HepG2 (cell line): ENCODE data around the gene CFAP46. TPM values are rescaled to one million over a fixed set of nuclear protein-coding genes. Genes with fewer than 3 reads are reported as not detected.

Experiments
- ATAC-seq: fragments of 200-7000 bp; cut with Tn5 transposase; 3 replicates; pipeline ENCODE4 v1.9.1; 2020; ENCODE audit warnings: mild to moderate bottlenecking, moderate library complexity
- BruUV-seq: library from RNA; stranded (reverse); fragments of 400-500 nt; replicated peaks from 2 replicates; lab custom pipeline; 2021; lab: Mats Ljungman, UMichigan
- CTCF ChIA-PET: fragments of 300-600 bp; formaldehyde crosslinking; extraction: SDS; loops from one replicate; lab custom pipeline; 2021; ENCODE audit warnings: low total read pairs, inconsistent platforms, low intra/inter-chr PET ratio; lab: Yijun Ruan, JAX
- POLR2A ChIA-PET: fragments of 350-600 bp; sonication (Branson Sonifier 250); formaldehyde crosslinking; loops from one replicate; lab custom pipeline; 2020; ENCODE audit warnings: antibody characterized with exemption, inconsistent platforms; lab: Yijun Ruan, JAX
- DNase-seq: peaks from one replicate; pipeline ENCODE4 v3.0.0-alpha.2; 2015; ENCODE audit warnings: low spot score
- FAIRE-seq: peaks from 3 replicates; lab custom pipeline; 2011; peaks lifted over from hg19 to GRCh38; lab: Jason Lieb, UNC
- H2AFZ ChIP-seq: one replicate; pipeline ENCODE4 v1.6.1; 2011; ENCODE audit warnings: low read length, inconsistent platforms
- H3K27ac ChIP-seq: fragments of 300-600 bp; 3 replicates; pipeline ENCODE4 v1.8.0; 2011; ENCODE audit warnings: mixed run types, mild to moderate bottlenecking, mixed read lengths, low read length, inconsistent platforms; ENCODE audit not compliant: insufficient read depth; ENCODE audit errors: extremely low read length
- H3K27me3 ChIP-seq, 2 experiments: fragments of 200-600 bp in 1 of 2; 2 replicates in 1 of 2; 3 replicates in 1 of 2; pipeline versions ENCODE4 v1.6.0 to v1.8.0; 2011; ENCODE audit warnings: low read length in 2 of 2, mild to moderate bottlenecking in 2 of 2, moderate library complexity in 2 of 2, inconsistent platforms in 1 of 2; ENCODE audit not compliant: insufficient read depth in 2 of 2, control insufficient read depth in 1 of 2
- H3K36me3 ChIP-seq, 2 experiments: fragments of 200-600 bp in 1 of 2; replicated peaks in 1 of 2; 2 replicates in 1 of 2; 3 replicates in 1 of 2; pipeline versions ENCODE4 v1.5.1 to v1.8.0; 2011; ENCODE audit warnings: low read length in 2 of 2, inconsistent platforms in 1 of 2; ENCODE audit not compliant: insufficient read depth in 2 of 2, control insufficient read depth in 1 of 2
- H3K4me1 ChIP-seq: 2 replicates; pipeline ENCODE4 v1.5.1; 2012; ENCODE audit warnings: low read length, inconsistent platforms; ENCODE audit not compliant: insufficient read depth
- H3K4me2 ChIP-seq: 2 replicates; pipeline ENCODE4 v1.6.0; 2011; ENCODE audit warnings: low read depth, low read length, inconsistent platforms
- H3K4me3 ChIP-seq, 3 experiments: fragments of 200-600 bp in 1 of 3; sonication (generic), shearing (Covaris generic) in 1 of 3; replicated peaks in 1 of 3; 2 replicates each; pipeline ENCODE4 v1.5.1; 2011 to 2016; ENCODE audit warnings: low read length in 3 of 3, inconsistent platforms in 2 of 3, low read depth in 2 of 3, mild to moderate bottlenecking in 2 of 3, control low read depth in 1 of 3, mixed read lengths in 1 of 3; ENCODE audit not compliant: insufficient read depth in 1 of 3
- H3K79me2 ChIP-seq: one replicate; pipeline ENCODE4 v1.6.1; 2011; ENCODE audit warnings: low read length, inconsistent platforms; ENCODE audit not compliant: insufficient read depth
- H3K9ac ChIP-seq: 2 replicates; pipeline ENCODE4 v1.6.0; 2011; ENCODE audit warnings: mild to moderate bottlenecking, low read depth, low read length, inconsistent platforms; ENCODE audit not compliant: insufficient read depth
- H3K9me3 ChIP-seq: 2 replicates; pipeline ENCODE4 v1.5.1; 2012; ENCODE audit warnings: mild to moderate bottlenecking, low read length
- H4K20me1 ChIP-seq: 2 replicates; pipeline ENCODE4 v1.6.0; 2011; ENCODE audit warnings: inconsistent platforms, mild to moderate bottlenecking, low read length, moderate library complexity; ENCODE audit not compliant: insufficient read depth
- ADNP ChIP-seq: sonication (generic); formaldehyde crosslinking; IDR thresholded peaks from 2 replicates; pipeline ENCODE4 v1.4.0; 2020; ENCODE audit warnings: missing genetic modification reagents
- ELF1 ChIP-seq: sonication (generic); formaldehyde crosslinking; IDR thresholded peaks from 2 replicates; pipeline ENCODE4 v1.4.0; 2020; ENCODE audit warnings: missing genetic modification reagents
- GATAD1 ChIP-seq: IDR thresholded peaks from 2 replicates; pipeline ENCODE4 v1.6.1; 2016; ENCODE audit warnings: missing genetic modification reagents, missing compliant biosample characterization
- MIXL1 ChIP-seq: IDR thresholded peaks from 2 replicates; pipeline ENCODE4 v1.6.1; 2016
- NBN ChIP-seq: fragments of 450-650 bp; conservative IDR thresholded peaks from 2 replicates; pipeline ENCODE4 v1.6.1; 2017
- PAWR ChIP-seq: sonication (generic); formaldehyde crosslinking; IDR thresholded peaks from 2 replicates; pipeline ENCODE4 v1.4.0; 2020; ENCODE audit warnings: missing genetic modification reagents, mild to moderate bottlenecking, borderline replicate concordance
- PTBP1 ChIP-seq: fragments of 200-400 bp; formaldehyde crosslinking; IDR thresholded peaks from 2 replicates; pipeline ENCODE4 v1.6.1; 2018; ENCODE audit warnings: low read length, low read depth; ENCODE audit not compliant: poor library complexity, severe bottlenecking
- RBM39 ChIP-seq: fragments of 200-400 bp; formaldehyde crosslinking; IDR thresholded peaks from one replicate; pipeline ENCODE4 v1.6.1; 2018; ENCODE audit warnings: antibody characterized with exemption, mild to moderate bottlenecking, low read depth, low read length; ENCODE audit not compliant: poor library complexity, severe bottlenecking
- SRSF9 ChIP-seq: fragments of 200-400 bp; formaldehyde crosslinking; IDR thresholded peaks from 2 replicates; pipeline ENCODE4 v1.6.1; 2018; ENCODE audit warnings: borderline replicate concordance, mild to moderate bottlenecking, low read depth, low read length; ENCODE audit not compliant: insufficient read depth, poor library complexity, severe bottlenecking
- U2AF2 ChIP-seq: fragments of 200-400 bp; formaldehyde crosslinking; IDR thresholded peaks from 2 replicates; pipeline ENCODE4 v1.6.1; 2017; ENCODE audit warnings: low read depth, mild to moderate bottlenecking, low read length
- ZC3H13 ChIP-seq: sonication (generic); formaldehyde crosslinking; IDR thresholded peaks from 2 replicates; pipeline ENCODE4 v1.8.1; 2023; ENCODE audit warnings: mild to moderate bottlenecking, missing genetic modification reagents, moderate library complexity
- ZNF652 ChIP-seq: IDR thresholded peaks from 2 replicates; pipeline ENCODE4 v1.6.1; 2016; ENCODE audit warnings: low read depth, borderline replicate concordance
- WGBS: methylation state at CpG from one replicate; pipeline ENCODE4 v1.1.6; 2017; ENCODE audit warnings: low lambda C conversion rate; 5-methylcytosine and 5-hydroxymethylcytosine counted together
- in situ Hi-C: cut with HindIII; loops from 2 replicates; pipeline ENCODE4 v1.10.0; 2017; ENCODE audit warnings: low pct_unique_long_range_greater_than_20kb; ENCODE audit not compliant: extremely low pct_ligation_motif_present
- intact Hi-C: fragments of 100-400 bp; cut with micrococcal nuclease; formaldehyde crosslinking; loops from one replicate; pipeline ENCODE4 v1.10.0; 2022; ENCODE audit not compliant: unreplicated experiment
- polyA plus RNA-seq, 8 experiments: library from polyadenylated mRNA; depleted of rRNA in 3 of 8; stranded (reverse) in 7 of 8; unstranded in 1 of 8; fragments of >200 nt; fragmentation: Illumina TruSeq in 4 of 8; extraction: Trizol in 4 of 8; gene quantifications; 2 replicates each; pipeline versions ENCODE4 v1.2.1 to v1.2.3, GENCODE V29; 2011 to 2016; ENCODE audit warnings: low read depth in 4 of 8, missing spikeins in 1 of 8, mixed read lengths in 1 of 8; ENCODE audit not compliant: insufficient read depth in 1 of 8
- total RNA-seq, 5 experiments: library from RNA; depleted of rRNA; stranded (reverse); fragments of >200 nt; fragmentation: Illumina TruSeq; extraction: Trizol; gene quantifications; 2 replicates each; pipeline ENCODE4 v1.2.3, GENCODE V29; 2016; ENCODE audit warnings: low read depth in 1 of 5
- TF ChIP-seq, protein P1 (sequence below): IDR thresholded peaks from 2 replicates; pipeline ENCODE4 v1.6.1; 2012; ENCODE audit warnings: low read depth, low read length, improper control_type of control experiment
- TF ChIP-seq, protein P2 (sequence below): sonication (generic); formaldehyde crosslinking; IDR thresholded peaks from 2 replicates; pipeline ENCODE4 v1.4.0; 2020; ENCODE audit warnings: mild to moderate bottlenecking, missing genetic modification reagents
- TF ChIP-seq, protein P3 (sequence below): IDR thresholded peaks from 2 replicates; pipeline ENCODE4 v1.6.1; 2016
- TF ChIP-seq, protein P4 (sequence below): sonication (generic); formaldehyde crosslinking; IDR thresholded peaks from 2 replicates; pipeline ENCODE4 v1.4.0; 2020; ENCODE audit warnings: low read depth, mild to moderate bottlenecking, missing genetic modification reagents
- TF ChIP-seq, protein P5 (sequence below): IDR thresholded peaks from 2 replicates; pipeline ENCODE4 v1.6.1; 2016; ENCODE audit warnings: control low read depth

CFAP46 gene
- total and polyA plus RNA-seq, 2 of the 13 experiments (the other 11 are each of a cell fraction or from before 2014, with no cell fraction given): 0.24 to 0.84 TPM

DNA sequence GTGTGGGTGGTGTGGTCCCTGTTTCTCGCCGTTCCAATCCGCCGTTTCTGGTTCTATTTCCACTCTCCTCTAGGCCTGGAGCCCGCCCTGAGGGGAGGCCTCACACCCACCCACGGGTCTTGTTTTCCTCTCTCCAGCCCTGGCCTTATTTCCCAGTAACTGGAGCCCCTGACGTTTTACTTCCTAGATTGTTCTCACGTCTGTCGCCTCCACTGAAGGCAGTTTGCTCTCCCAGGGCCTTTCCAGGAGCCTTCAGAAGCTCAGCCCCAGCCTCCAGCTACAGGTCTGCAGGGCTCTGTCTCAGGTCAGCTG lies 30.6 kb downstream of the CFAP46 start (continued):
- TF ChIP-seq, protein P1, sequence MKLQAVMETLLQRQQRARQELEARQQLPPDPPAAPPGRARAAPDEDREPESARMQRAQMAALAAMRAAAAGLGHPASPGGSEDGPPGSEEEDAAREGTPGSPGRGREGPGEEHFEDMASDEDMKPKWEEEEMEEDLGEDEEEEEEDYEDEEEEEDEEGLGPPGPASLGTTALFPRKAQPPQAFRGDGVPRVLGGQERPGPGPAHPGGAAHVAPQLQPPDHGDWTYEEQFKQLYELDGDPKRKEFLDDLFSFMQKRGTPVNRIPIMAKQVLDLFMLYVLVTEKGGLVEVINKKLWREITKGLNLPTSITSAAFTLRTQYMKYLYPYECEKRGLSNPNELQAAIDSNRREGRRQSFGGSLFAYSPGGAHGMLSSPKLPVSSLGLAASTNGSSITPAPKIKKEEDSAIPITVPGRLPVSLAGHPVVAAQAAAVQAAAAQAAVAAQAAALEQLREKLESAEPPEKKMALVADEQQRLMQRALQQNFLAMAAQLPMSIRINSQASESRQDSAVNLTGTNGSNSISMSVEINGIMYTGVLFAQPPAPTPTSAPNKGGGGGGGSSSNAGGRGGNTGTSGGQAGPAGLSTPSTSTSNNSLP: no peak
- TF ChIP-seq ELF1 (CRISPR knock-in tag) (no peak), U2AF2 (no peak)

DNA sequence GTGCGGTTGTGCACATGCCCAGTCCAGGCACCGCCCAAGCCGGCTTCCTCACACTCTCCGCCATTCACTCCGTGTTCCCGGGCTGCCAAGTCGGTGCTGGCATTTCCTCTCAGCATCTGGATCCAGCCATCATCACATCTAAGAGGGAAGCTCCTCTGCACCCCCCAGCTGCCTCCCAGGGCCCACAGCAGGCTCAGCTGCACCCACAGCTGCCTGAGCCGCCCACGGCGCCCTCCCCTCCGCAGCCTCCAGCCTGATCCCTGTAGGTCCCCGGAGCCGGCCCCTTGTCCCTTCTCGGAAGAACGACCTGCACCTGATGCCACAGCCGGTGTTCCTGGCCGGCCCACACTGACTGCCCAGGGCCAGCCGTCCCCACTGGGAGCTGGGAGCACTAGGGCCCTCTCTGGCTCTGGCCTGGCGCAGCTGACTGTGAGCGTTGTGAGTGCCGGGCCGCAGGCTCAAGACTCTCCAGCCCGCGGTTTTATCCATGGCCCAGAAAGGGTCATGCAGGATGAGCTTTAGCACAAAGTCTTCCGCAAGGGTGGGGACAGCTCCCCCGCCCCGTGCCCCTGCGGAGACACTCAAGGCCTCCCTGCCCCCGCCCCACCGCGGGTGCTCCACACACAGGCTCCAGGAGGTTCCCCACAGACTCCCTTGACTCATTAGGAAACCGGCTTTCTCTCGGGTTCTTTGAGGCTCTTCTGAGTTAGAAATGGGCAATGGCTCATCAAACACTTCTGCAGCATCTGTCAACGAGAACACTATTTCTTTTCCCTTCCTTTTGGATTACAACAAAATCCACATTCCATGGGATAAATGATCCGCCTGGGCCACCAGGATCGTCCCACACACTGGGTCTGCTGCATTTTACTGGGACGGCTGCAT lies 31.2 kb downstream of the CFAP46 start:
- no peak overlapping the region for H3K4me3 ChIP-seq
- FAIRE-seq (no peak), ATAC-seq (no peak), DNase-seq (no peak)
- no peaks in the 10 kb centered on the region for H3K4me1 ChIP-seq
- BruUV-seq: no TSS peak
- no peaks in the 10 kb centered on the region for H3K79me2 ChIP-seq
- H3K27me3 ChIP-seq: peaks cover 1 to 15% of the 10 kb centered on the region in 2 experiments; a peak in 3 of 5 replicates
- in situ Hi-C loops (no loop called here), intact Hi-C loops (no loop called here)
- CTCF ChIA-PET: no interaction called here
- 48% methylated on average over 22 of the region's 37 CpGs for WGBS
- no peak overlapping the region for H3K4me2 ChIP-seq
- H3K36me3 ChIP-seq: no peaks in the 10 kb centered on the region
- POLR2A ChIA-PET: no interaction called here
- no peaks in the 10 kb centered on the region for H4K20me1 ChIP-seq
- H3K9me3 ChIP-seq: no peaks in the 10 kb centered on the region
- no peak overlapping the region for H3K27ac ChIP-seq
- H2AFZ ChIP-seq: no peak overlapping the region
- no peak overlapping the region for H3K9ac ChIP-seq
- no peak for TF ChIP-seq RBM39
- no peak for TF ChIP-seq ADNP (CRISPR knock-in tag)
- TF ChIP-seq ZC3H13 (CRISPR knock-in tag): no peak
- no peak for TF ChIP-seq PTBP1
- no peak for TF ChIP-seq PAWR (CRISPR knock-in tag)
- no peak for TF ChIP-seq SRSF9
- no peak for TF ChIP-seq NBN
- no peak for TF ChIP-seq ZNF652 (CRISPR knock-in tag)
- TF ChIP-seq, protein P2, sequence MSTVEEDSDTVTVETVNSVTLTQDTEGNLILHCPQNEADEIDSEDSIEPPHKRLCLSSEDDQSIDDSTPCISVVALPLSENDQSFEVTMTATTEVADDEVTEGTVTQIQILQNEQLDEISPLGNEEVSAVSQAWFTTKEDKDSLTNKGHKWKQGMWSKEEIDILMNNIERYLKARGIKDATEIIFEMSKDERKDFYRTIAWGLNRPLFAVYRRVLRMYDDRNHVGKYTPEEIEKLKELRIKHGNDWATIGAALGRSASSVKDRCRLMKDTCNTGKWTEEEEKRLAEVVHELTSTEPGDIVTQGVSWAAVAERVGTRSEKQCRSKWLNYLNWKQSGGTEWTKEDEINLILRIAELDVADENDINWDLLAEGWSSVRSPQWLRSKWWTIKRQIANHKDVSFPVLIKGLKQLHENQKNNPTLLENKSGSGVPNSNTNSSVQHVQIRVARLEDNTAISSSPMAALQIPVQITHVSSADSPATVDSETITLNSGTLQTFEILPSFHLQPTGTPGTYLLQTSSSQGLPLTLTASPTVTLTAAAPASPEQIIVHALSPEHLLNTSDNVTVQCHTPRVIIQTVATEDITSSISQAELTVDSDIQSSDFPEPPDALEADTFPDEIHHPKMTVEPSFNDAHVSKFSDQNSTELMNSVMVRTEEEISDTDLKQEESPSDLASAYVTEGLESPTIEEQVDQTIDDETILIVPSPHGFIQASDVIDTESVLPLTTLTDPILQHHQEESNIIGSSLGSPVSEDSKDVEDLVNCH: no peak
- TF ChIP-seq GATAD1 (CRISPR knock-in tag): no peak
- TF ChIP-seq, protein P3, sequence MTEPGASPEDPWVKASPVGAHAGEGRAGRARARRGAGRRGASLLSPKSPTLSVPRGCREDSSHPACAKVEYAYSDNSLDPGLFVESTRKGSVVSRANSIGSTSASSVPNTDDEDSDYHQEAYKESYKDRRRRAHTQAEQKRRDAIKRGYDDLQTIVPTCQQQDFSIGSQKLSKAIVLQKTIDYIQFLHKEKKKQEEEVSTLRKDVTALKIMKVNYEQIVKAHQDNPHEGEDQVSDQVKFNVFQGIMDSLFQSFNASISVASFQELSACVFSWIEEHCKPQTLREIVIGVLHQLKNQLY: no peak
- no peak for TF ChIP-seq MIXL1 (CRISPR knock-in tag)
- TF ChIP-seq, protein P4, sequence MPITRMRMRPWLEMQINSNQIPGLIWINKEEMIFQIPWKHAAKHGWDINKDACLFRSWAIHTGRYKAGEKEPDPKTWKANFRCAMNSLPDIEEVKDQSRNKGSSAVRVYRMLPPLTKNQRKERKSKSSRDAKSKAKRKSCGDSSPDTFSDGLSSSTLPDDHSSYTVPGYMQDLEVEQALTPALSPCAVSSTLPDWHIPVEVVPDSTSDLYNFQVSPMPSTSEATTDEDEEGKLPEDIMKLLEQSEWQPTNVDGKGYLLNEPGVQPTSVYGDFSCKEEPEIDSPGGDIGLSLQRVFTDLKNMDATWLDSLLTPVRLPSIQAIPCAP (CRISPR knock-in tag): no peak
- TF ChIP-seq, protein P5, sequence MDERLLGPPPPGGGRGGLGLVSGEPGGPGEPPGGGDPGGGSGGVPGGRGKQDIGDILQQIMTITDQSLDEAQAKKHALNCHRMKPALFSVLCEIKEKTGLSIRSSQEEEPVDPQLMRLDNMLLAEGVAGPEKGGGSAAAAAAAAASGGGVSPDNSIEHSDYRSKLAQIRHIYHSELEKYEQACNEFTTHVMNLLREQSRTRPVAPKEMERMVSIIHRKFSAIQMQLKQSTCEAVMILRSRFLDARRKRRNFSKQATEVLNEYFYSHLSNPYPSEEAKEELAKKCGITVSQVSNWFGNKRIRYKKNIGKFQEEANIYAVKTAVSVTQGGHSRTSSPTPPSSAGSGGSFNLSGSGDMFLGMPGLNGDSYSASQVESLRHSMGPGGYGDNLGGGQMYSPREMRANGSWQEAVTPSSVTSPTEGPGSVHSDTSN: no peak
